HG03565 (cell line): ENCODE measurements around the gene DOCK10.
A peak's percentile ranks its signal among the peaks of the same experiment; 100 is the strongest.
"Not testable (repeated sequence)": the region's sequence is repeated elsewhere in the genome, so short reads cannot be mapped to it uniquely, and the experiment has no call there.

Experiments used
- ATAC-seq: cut with Tn5 transposase; IDR thresholded peaks from one replicate; pipeline ENCODE4 v1.9.1; 2021; ENCODE audit warnings: mild to moderate bottlenecking, moderate library complexity; ENCODE audit not compliant: unreplicated experiment

DOCK10 gene

DNA sequence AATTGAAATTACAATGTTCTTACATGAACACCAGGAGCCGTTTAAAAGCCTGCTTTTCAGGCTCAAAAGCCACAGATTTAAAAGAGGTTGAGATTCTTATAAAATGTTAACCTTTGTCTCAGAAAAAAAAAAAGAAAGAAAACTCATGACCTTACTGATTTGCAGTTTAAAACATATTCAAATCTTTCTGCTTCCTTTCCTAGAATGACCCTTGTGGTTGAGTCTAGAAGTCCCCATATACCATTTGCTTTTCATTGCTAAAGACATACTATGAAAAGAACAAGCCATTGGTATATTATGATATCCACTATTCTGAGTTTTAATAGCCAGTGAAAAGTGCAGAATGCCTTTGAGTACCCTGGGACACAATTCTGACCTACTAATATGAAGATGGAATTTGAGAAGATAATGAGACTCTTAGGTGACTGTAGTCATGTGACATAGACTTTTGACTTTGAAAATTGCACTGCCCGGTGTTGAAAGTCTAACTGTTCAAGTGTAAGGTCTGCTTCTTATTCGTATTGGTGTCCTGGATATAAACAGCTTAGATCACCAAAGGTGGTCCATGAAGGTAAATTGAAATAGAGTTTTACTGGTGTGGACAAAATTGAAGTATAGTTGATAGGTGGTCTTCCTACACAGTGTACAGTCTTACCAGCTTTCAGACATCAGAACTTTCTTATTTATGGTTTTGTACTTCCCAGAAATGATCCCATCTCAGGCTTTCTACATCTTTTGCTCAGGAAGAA, 117.0 kb downstream of the DOCK10 start:
- peak; percentile 22 for ATAC-seq

DNA sequence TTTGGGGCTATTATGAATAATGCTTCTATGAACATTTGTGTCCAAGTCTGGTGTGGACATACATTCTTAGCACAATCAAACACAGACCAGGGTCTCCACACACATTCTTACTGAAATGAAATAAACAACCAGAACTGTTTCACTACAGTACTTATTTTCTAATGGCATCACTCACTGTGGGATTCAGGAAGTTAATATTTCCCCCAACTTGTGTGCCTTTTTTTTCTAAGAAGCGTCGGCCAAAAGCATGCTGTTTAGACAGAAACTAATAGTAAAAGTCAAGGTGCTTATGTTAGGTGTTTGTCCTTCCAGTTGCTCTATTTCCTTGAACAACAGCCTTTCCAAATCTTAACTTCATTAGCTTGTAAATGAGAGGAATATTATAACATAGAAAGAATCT, 117.6 kb downstream of the DOCK10 start:
- no peak for ATAC-seq

DNA sequence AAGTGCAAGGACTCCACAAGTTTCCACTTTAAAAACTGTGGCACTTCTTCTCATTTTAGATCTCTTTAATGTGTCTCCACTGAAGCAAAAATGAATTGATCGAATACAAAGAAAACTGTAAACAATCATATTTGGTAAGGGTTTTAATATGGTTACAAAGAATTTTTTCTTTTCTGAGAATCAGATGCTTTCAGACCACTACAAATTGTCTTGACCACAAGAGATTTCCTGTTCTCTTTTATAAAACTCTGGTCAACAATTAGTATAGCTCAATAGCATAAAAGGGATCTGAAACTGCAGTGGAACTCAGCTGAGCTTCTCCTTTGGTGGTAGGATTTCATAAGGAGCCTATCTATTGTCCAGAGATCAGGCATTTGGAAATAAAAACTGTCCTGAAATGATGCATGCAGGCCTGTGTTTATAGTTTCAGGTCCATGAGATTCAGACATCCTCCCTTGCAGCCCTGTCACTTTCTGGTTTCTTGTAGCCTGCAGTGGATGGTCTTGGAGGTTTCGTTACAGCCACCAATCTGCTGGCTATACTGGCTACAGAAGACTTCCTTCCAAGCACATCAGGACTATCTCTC, 120.0 kb downstream of the DOCK10 start:
- peak; percentile 64 for ATAC-seq

DNA sequence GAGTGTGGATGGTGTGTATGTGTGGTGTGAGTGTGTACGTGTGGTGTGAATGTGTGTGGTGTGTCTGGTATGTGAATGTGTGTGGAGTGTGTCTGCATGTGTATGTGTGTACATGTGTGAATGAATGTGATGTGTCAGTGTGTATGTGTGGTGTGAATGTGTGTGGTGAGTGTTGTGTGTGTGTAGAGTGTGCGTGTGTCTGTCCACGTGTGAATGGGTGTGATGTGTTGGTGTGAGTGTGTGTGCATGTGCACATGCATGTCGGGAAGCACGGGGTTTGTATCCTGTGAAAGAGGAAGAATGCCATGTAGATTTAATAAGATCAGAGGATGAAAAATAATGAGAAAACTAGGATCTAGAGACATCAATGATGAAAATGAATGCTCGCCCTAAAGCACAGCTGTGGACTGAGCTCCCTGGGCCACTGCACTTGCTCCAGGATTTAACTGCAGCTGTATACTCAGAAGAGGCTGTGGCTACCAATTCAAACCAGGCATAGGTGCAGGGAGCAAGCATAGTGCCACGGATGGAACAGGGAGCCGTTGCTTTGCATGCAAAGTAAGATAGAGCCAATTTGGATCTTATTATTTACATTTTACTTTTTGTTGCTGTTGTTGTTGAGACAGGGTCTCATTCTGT, 122.7 kb downstream of the DOCK10 start:
- no peak for ATAC-seq

DNA sequence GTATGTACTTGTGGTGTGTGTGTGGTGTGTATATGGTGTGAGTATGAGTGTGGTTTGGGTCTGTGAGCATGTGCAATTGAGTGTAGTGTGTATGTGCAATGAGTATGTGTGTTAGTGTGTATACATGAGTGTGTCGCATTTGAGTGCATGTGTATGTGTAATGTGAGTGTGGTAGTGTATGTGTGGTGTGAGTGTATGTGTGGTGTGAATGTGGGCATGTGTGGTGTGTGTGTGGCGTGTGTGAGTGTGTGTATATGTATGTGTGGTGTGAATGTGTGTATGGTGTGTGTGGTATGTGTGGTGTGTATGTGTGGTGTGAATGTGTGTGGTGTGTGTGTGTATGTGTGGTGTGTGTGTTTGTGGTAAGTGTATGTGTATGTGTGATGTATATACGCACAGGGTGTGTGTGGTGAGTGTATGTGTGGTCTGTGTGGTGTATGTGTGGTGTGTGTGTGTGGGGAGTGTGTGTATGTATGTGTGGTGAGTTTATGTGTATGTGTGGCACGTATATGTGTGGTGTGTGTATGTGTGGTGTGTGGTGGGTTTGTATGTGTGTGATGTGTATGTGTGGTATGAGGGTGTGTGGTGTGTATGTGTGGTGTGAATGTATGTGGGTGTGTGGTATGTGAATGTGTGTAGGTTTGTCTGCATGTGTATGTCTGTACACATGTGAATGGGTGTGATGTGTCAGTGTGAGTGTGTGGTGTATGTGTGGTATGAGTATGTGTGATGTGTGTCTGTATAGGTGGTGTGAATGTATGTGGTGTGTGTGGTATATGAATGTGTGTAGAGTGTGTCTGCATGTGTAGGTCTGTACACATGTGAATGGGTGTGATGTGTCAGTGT, 123.4 kb downstream of the DOCK10 start:
- ATAC-seq: no peak

DNA sequence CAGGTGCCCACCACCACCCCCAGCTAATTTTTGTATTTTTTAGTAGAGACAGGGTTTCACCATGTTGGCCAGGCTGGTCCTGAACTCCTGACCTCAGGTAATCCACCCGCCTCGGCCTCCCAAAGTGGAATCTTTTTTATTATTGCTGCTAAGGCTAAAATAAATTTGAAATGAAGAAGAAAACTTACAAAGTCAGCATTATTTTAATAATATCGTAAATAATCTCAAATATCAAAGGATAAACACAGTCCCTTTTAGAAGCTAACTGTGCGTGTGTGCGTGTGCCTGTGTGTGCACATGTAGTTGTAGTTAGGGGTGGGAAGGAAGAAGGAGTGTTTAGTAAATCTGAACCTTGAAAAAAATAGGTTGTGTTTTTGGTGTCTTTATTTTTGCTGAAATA, 125.0 kb downstream of the DOCK10 start:
- not testable (repeated sequence) for ATAC-seq

DNA sequence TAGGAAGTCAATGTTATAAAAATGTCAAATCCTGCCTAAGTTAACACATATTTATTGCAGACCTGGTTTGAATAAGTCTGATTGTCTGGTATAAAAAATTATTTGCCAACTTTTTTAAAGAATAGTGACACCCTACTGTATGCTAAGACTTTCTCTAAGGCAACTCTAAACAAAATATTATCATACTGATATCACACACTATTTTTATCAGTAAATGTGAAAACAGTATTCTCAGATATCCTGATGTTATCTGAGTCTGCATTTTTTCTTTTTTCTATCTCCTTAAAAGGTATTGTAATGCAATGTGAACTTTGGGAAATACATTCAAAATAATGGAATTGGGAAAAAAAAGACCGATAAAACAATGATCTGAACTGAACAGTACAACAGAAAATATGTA, 127.1 kb downstream of the DOCK10 start:
- ATAC-seq: no peak

DNA sequence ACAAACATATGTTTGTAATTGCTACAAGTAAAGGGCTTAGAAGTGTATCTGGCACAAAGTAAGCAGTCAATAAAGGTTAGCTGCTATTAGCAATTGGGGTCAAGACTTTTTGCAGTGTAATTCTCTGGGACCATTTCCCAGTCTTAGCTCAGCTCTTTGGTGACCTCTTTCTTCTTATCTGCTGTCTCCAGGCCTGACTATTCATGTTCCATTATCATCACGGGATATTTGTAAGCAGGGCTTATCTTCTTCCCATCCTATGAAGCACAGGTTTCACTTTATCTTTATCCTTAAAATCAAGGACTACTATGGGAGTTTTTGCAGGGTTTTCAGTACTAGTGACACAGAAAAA, 131.7 kb downstream of the DOCK10 start:
- ATAC-seq: no peak

DNA sequence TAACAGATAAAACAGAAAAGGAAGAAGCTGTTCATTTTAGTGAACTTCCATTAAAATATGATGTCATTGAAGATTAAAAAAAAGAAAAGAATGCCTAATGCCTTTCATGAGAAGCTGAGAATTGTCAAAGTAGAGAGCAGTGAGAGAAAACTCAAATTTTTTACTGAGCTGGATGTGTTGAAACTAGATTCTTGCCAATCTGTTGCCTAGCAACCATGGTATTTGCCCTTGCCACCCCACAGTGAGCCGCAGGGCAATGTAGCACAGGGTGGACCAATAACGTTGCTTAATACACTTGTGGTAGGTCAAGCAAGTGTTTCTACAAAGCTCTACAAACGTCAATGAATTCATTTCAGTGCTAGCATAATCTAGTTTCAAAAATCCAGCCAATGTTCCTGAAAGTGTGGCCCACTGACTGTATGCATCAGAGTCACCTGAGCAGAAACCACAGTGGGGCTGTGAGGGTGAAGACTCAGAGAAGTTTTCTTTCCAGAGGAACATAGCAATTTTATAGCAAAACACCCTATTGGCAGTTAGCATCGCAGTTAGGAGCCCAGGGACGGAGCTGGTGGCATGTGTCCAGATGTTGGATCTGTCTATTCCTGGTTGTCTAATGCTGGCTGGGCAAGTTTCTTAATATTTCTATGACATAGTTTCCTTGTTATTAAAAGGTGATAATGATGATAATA, 132.2 kb downstream of the DOCK10 start:
- ATAC-seq: no peak

DNA sequence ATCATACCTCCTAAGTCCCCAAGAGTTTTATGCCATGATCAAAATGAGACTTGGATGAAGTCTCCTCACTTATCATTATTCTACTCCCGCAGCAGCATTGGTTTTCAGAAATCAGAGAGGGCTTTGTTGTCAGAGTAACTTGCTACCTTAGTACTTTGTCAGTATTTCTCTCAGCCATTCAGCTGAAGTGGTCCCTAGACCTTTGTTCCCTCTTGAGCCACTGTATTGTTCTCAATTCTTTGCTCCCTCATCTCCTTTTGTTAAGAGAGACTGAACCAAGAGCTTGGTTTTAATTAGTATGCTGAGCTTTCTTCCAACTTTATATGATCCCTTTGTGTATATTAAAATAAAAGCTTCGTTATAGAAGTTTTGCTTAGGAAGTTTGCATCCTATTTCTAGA, 133.4 kb downstream of the DOCK10 start:
- ATAC-seq: no peak

DNA sequence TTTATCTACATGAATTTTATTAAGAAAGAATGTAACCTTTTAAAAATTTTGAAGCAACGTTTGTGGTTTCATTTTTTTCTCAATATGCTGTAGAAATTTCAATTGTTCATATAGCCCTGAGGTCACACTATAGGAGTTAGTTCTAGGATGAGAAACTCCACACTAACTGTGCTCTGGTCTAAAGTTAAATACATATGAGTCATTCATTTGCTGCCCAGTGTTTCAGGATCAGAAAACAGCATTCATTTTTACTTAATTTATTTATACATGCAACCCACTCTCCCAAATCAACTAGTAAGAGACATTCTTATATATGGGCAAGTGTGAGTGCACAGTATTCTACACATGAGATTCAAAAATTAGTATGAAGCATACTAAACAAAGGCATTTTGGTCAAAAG, 137.9 kb downstream of the DOCK10 start:
- no peak for ATAC-seq

DNA sequence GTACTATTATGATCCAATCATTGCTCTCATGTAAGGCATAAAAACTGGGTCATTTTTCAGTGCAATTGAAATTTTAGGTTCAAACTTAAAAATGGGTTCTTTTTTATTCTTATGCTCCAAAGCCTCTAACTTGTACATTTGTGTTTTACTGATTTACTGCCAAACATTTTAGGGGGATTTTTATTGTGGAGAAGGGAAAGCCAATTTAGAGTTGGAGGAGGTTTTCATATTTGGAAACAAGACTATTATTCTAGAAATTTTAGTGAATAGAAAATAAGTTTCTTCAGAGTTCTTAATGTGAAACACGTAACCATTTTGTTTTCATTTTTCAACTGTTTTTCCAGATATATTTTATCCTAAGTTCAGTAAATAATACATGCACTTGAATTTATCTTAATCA, 138.6 kb downstream of the DOCK10 start:
- no peak for ATAC-seq

DNA sequence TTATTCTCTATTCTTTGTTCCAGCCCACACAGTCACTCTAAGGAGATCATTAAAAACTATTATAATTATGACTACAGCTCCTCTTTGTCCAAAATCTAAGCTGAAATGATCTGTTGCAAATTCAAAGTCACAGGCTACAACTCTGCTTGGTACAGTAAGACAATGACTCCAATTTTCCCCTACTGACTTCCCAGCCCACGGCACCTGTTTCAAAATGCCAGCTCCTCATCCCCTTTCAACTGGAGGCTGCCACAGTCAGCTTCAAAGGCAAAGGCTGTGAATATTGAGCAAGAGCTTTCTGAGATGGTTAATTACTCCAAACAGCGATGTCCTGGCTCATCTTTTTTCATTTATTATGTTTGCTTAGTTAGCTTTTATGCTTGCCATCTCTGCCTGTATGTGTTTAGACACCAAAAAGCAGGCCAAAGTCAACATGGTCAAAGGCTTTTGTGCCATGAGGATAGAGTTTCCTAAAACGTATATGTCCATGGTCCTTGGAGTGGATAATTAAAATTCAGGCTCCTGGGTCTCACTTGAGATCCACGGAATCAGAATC, 141.1 kb downstream of the DOCK10 start:
- ATAC-seq: no peak

DNA sequence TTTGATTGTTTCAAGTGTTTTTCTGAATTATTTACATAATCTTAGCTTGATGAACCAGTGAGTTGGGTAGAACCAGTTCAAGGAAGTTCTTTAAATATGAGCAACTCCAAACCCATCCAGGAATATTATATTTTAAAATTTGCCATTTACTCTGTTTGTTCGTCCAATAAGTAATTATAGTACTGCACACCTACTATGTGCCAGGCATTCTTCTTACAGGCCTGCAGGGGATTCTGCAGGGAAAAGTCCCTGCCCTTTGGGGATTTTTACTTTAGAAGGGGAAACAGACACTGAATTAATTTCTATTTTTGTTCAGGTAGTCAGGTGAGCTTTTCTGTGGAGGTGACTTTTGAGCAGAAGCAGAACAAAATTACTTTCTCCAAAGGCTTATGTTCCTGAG, 146.9 kb downstream of the DOCK10 start:
- ATAC-seq: no peak

DNA sequence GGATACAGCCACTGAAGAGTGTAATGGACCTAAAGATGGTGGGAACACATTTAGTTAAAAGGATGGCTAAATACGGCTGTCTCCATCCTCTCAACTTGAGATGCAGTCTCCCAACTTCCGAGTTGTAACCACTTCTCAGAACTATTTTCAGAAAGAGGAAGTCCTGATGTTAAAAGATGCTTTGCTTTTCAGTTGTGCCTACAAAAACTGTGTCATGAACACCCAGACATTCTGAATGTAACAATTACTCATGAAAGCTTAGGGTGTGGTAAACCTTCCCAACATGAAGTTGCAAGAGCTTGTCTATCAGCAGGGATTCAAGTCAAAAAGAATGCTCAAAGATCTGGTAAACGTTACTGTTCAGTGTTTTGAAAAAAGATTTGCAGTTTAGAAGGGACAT, 147.9 kb downstream of the DOCK10 start:
- peak; percentile 94 for ATAC-seq

DNA sequence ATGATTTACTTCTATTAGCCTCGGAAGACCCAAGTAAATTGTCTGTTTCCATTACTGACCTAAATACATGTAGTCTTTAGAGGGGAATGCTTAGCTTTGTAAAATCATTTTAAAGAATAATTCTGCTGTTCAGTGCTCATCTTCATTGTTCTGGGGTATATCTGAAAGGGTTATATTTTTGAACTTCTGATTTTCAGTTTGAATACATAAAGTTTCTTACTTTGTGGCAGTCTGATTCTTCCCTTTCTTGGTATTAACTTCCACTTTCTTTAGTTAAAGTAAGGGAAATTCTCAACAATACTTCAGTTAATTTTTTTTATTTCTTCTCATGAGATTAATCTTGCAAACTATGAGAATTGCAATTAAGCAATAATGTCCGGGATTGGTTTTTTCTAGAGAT, 148.4 kb downstream of the DOCK10 start:
- no peak for ATAC-seq

DNA sequence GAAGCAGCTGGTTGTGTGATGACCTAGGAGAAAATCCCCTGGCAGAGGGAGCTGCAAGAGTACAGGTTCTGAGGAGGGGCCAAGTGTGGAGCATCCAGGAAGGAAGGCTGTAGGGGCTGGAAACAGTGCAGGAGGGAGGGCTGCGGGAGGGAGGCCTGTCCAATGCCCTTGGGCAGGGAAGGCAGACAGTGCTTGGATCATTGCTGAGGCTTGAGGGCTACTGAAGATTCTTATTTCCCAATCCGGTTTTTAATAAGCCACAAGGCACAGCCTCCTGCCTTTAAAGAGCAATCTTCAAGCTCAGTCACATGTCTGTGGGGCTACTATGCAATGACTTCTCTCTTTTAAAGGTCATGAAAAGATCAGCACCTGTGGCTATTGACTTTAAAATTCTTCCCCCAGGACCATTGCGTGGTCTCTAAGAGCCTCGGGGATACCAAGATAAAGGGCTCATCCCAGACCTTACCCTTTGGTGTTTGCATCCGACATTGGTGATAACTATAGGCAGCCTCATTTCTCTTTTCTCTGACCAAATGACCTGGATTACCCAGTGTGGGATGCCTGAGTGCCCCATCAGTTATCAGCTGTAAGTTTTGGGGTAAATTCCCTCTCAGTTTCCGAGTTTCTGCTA, 149.6 kb downstream of the DOCK10 start:
- no peak for ATAC-seq

DNA sequence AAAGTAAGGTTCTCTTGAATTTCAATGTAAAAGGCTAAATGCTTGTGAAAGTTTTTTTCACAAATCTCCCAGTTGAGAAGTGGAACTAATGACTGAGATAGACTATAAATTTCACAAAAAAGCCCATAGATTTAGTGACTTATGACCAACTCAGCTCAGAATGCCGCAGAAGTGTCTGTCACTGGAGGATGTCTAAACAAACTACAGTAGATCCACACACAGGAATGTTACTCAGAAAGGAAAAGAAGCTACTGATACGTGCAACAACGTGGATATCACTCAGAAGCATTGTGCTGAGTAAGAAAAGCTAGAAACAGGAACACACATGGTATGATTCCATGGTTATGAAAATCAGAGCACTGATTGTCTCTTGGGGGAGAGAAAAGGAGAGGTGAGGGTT, 151.9 kb downstream of the DOCK10 start:
- no peak for ATAC-seq

DNA sequence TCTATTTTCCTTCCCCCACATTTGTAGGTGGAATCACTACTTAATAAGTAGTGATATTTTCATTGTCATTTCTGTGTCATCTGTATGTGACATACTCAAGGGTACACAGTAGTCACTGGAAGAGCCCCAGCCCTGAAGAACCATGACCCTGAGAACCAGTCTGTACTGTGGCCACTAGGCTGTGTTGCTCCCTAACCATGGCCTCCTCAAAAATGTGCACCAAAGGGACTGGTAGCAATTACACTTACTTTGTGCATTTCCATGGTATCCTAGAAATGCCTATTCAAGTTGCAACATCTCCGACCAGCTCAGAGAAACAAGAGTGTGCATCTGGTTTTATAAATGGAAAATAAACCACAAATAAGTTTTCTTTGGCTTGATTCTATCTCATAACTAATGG, 155.1 kb downstream of the DOCK10 start:
- ATAC-seq: no peak

DNA sequence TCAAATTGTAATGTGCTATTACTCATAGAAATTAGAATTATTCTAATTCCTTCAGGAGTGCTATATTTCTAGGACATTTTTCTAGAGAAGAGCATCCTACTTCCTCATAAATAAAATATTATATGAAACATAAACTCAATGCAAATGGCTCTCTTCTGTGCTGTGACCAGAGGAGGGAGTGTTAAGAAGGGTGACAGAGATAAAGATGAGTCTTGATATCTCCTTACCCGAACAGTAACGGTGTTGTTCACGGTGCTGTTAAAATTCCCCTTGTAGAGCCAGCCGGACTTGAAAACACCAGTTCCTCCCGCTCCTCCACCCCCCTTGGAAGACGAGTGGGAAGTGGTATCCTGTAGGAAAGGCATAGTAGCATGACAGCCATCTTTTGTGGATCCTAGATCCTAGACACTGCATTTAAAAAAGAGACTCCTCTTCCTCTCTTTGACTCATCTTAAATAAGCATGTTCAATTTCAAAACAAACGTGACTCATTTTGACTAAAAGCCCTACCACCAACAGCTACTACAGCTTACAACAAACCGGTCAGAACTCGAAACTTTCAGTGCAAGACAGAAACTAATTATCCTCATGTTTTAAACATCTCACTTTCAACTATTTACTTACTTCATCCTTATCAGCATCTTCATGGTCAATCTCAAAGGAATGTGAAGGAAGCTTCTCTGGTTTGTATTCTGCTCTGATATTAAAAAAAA, 156.3 kb downstream of the DOCK10 start:
- peak; percentile 79 for ATAC-seq
